GM10266 (cell line): Measurements from ENCODE around the gene UXT.

Experiments
- DNase-seq: peaks from one replicate; pipeline ENCODE4 v3.0.0; 2012; ENCODE audit errors: extremely low spot score
- TF ChIP-seq, protein P1 (sequence below): IDR thresholded peaks from 2 replicates; pipeline ENCODE4 v1.5.1; 2012; ENCODE audit warnings: mild to moderate bottlenecking, low read depth; ENCODE audit not compliant: control insufficient read depth, insufficient read depth; ENCODE audit errors: missing control alignments

UXT gene

DNA sequence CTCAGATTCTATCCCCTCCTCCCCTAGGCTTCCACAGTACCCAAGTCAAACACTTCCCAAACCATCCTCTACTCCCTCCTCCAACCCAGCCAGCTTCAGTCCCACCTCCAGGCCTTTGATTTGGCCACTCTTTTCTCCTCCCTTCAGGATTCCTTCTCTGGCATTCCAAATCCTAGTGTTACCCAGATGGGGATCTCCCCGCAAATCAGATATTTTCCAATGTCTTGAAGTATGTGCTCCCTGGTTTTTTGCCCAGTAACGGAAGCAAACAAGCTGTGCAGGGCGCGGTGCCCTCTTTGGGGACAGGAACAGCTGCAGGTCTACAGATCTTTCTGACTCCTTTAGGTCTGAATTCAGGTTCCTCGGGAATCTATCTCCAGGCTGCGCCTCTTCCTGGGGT, 37.1 kb downstream of the UXT start:
- no peak for DNase-seq
- TF ChIP-seq, protein P1, sequence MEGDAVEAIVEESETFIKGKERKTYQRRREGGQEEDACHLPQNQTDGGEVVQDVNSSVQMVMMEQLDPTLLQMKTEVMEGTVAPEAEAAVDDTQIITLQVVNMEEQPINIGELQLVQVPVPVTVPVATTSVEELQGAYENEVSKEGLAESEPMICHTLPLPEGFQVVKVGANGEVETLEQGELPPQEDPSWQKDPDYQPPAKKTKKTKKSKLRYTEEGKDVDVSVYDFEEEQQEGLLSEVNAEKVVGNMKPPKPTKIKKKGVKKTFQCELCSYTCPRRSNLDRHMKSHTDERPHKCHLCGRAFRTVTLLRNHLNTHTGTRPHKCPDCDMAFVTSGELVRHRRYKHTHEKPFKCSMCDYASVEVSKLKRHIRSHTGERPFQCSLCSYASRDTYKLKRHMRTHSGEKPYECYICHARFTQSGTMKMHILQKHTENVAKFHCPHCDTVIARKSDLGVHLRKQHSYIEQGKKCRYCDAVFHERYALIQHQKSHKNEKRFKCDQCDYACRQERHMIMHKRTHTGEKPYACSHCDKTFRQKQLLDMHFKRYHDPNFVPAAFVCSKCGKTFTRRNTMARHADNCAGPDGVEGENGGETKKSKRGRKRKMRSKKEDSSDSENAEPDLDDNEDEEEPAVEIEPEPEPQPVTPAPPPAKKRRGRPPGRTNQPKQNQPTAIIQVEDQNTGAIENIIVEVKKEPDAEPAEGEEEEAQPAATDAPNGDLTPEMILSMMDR, result no peak

DNA sequence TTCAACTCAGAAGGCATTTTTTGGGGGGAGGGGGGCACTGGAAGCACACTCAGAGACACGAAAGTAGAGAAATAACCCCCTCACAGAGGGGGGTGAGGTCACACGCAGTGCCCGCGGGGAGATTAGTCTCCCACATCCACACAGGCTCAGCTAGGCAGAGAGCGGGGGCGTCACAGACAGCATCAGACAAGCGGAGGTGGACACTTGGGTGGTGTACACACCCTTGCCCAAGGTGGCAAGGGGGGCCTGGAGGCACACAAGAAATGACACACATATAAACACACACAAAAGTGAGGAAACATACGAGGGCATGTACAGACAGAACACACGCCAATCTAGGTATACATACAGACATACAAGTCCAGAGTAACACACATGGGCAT, 38.7 kb downstream of the UXT start:
- DNase-seq, result no peak
- TF ChIP-seq, protein P1, result no peak

- DNase-seq, result peak; percentile 89
- TF ChIP-seq, protein P1, result peak; percentile 27
These were observed 39.3 kb downstream of the UXT start, which contains the start of gene SYN1 for GRCh38 chrX:47619486-47620302. TSS of gene SYN1 (minus strand) at chrX:47619857. CDS start at chrX:47619728, 129 bp downstream.

- no peak for DNase-seq
- TF ChIP-seq, protein P1, result no peak
These were observed 40.0 kb downstream of the UXT start for GRCh38 chrX:47618923-47619485.

DNA sequence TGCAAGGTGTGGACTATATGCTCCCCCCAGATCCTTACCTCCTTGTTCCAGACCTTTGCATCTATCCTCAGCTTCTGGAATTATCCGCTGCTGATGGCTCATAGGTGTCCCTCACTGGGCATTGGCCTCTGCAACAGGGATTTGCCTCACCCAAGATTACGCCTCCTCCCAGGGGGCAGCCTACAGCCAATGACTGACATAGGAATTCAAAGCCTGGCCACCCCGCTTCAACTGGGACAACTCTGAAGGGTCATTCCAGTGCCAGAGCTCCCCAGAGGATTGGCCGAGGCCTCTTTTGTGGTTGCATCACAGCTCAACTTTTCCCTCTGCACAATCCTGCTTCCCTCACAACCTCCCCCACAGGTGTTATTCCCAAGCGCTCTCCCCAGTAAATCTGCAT, 44.4 kb downstream of the UXT start:
- no peak for DNase-seq
- TF ChIP-seq, protein P1, result no peak

- TF ChIP-seq, protein P1, result no peak
- DNase-seq, result no peak
These were observed 45.9 kb downstream of the UXT start for GRCh38 chrX:47613082-47613481.

GRCh38 chrX:47612418-47612817, 46.6 kb downstream of the UXT start:
- DNase-seq, result no peak
- TF ChIP-seq, protein P1, result no peak
